ENCODE measurements around the gene EXOSC9. TPM values are rescaled to one million over a fixed set of nuclear protein-coding genes. Genes with fewer than 3 reads are reported as not detected.
A peak's percentile ranks its signal among the peaks of the same experiment; 100 is the strongest.

EXOSC9 gene
- total and polyA plus RNA-seq, 2 donors (not counting 1 experiment from before 2014, with no cell fraction given): 15.5 to 33.8 TPM

GRCh38 chr4:121765368-121765705 is 35.8 kb upstream of the EXOSC9 start:
- no peaks in the 10 kb centered on the region for H3K36me3 ChIP-seq (ENCODE audit: control insufficient read depth, insufficient read depth, low read length)
- H2AFZ ChIP-seq (ENCODE audit: low read length): peak overlapping the region; percentile 66
- H4K20me1 ChIP-seq (ENCODE audit: control insufficient read depth, extremely low read depth, insufficient read depth, low read length): no peaks in the 10 kb centered on the region
- TF ChIP-seq EZH2 (IDR thresholded peaks at IDR 0.05; ENCODE audit: low read length, missing control alignments) (no peak), CTCF (conservative IDR thresholded peaks at IDR 0.05 in 1 of 2, IDR thresholded peaks at IDR 0.05 in 1 of 2; ENCODE audit: low read depth in 1 of 2, low read length in 2 of 2) (no peak)
- no peaks in the 10 kb centered on the region for H3K9me3 ChIP-seq (ENCODE audit: control insufficient read depth, insufficient read depth, low read depth, low read length)
- DNase-seq (ENCODE audit: low read depth in 2 of 2): no peak
- H3K9ac ChIP-seq (ENCODE audit: insufficient read depth, low read length): peak overlapping the region; percentile 47
- peak overlapping the region; percentile 84 for H3K4me2 ChIP-seq (ENCODE audit: extremely low read depth, insufficient read depth, low read length)
- H3K4me1 ChIP-seq (ENCODE audit: control insufficient read depth, extremely low read depth, insufficient read depth, low read length): no peaks in the 10 kb centered on the region
- H3K27ac ChIP-seq (ENCODE audit: insufficient read depth, low read length): no peak overlapping the region
- no peaks in the 10 kb centered on the region for H3K79me2 ChIP-seq (ENCODE audit: control insufficient read depth, insufficient read depth, low read length)
- H3K4me3 ChIP-seq (replicated peaks in 1 of 4; ENCODE audit: control extremely low read depth in 1 of 4, insufficient read depth in 1 of 4, low read depth in 3 of 4, low read length in 4 of 4): peak overlapping the region; percentile 49 to 65 (median 60)
- H3K27me3 ChIP-seq (ENCODE audit: control insufficient read depth, insufficient read depth, low read length): no peaks in the 10 kb centered on the region

- Histone ChIP-seq H3K27me3 (ENCODE audit: control insufficient read depth, insufficient read depth, low read length) (no peaks in the 10 kb centered on the region), H3K4me2 (ENCODE audit: extremely low read depth, insufficient read depth, low read length) (no peak overlapping the region), H2AFZ (ENCODE audit: low read length) (no peak overlapping the region), H3K4me3 (replicated peaks in 1 of 4; ENCODE audit: control extremely low read depth in 1 of 4, insufficient read depth in 1 of 4, low read depth in 3 of 4, low read length in 4 of 4) (no peak overlapping the region), H4K20me1 (ENCODE audit: control insufficient read depth, extremely low read depth, insufficient read depth, low read length) (no peaks in the 10 kb centered on the region), H3K9ac (ENCODE audit: insufficient read depth, low read length) (no peak overlapping the region), H3K4me1 (ENCODE audit: control insufficient read depth, extremely low read depth, insufficient read depth, low read length) (no peaks in the 10 kb centered on the region), H3K36me3 (ENCODE audit: control insufficient read depth, insufficient read depth, low read length) (no peaks in the 10 kb centered on the region), H3K9me3 (ENCODE audit: control insufficient read depth, insufficient read depth, low read depth, low read length) (no peaks in the 10 kb centered on the region), H3K27ac (ENCODE audit: insufficient read depth, low read length) (no peak overlapping the region), H3K79me2 (ENCODE audit: control insufficient read depth, insufficient read depth, low read length) (no peaks in the 10 kb centered on the region)
- TF ChIP-seq EZH2 (IDR thresholded peaks at IDR 0.05; ENCODE audit: low read length, missing control alignments): no peak
- TF ChIP-seq CTCF (conservative IDR thresholded peaks at IDR 0.05 in 1 of 2, IDR thresholded peaks at IDR 0.05 in 1 of 2; ENCODE audit: low read depth in 1 of 2, low read length in 2 of 2): no peak
- DNase-seq (ENCODE audit: low read depth in 2 of 2): no peak
Measured at GRCh38 chr4:121765971-121766538, 35.1 kb upstream of the EXOSC9 start.

GRCh38 chr4:121767166-121767565 is 34.0 kb upstream of the EXOSC9 start:
- Histone ChIP-seq H3K4me1 (ENCODE audit: control insufficient read depth, extremely low read depth, insufficient read depth, low read length) (no peaks in the 10 kb centered on the region), H3K9ac (ENCODE audit: insufficient read depth, low read length) (no peak overlapping the region), H3K4me2 (ENCODE audit: extremely low read depth, insufficient read depth, low read length) (no peak overlapping the region), H3K4me3 (replicated peaks in 1 of 4; ENCODE audit: control extremely low read depth in 1 of 4, insufficient read depth in 1 of 4, low read depth in 3 of 4, low read length in 4 of 4) (no peak overlapping the region), H3K27ac (ENCODE audit: insufficient read depth, low read length) (no peak overlapping the region), H3K36me3 (ENCODE audit: control insufficient read depth, insufficient read depth, low read length) (no peaks in the 10 kb centered on the region), H2AFZ (ENCODE audit: low read length) (no peak overlapping the region), H4K20me1 (ENCODE audit: control insufficient read depth, extremely low read depth, insufficient read depth, low read length) (no peaks in the 10 kb centered on the region), H3K79me2 (ENCODE audit: control insufficient read depth, insufficient read depth, low read length) (no peaks in the 10 kb centered on the region), H3K9me3 (ENCODE audit: control insufficient read depth, insufficient read depth, low read depth, low read length) (no peaks in the 10 kb centered on the region), H3K27me3 (ENCODE audit: control insufficient read depth, insufficient read depth, low read length) (no peaks in the 10 kb centered on the region)
- DNase-seq (ENCODE audit: low read depth in 2 of 2): no peak
- TF ChIP-seq EZH2 (IDR thresholded peaks at IDR 0.05; ENCODE audit: low read length, missing control alignments) (no peak), CTCF (conservative IDR thresholded peaks at IDR 0.05 in 1 of 2, IDR thresholded peaks at IDR 0.05 in 1 of 2; ENCODE audit: low read depth in 1 of 2, low read length in 2 of 2) (no peak)

Measured in fibroblast of lung (primary cell).